Osteoblast (primary cell): ENCODE results near the gene FOSL2. TPM values are rescaled to one million over a fixed set of nuclear protein-coding genes. Genes with fewer than 3 reads are reported as not detected.
A peak's percentile ranks its signal among the peaks of the same experiment; 100 is the strongest.

ENCODE experiments used
- DNase-seq: peaks from one replicate; pipeline ENCODE4 v3.0.0; 2011; ENCODE audit warnings: low spot score, mixed read lengths; ENCODE audit not compliant: insufficient read length; ENCODE audit errors: missing footprints
- H2AFZ ChIP-seq: 2 replicates; pipeline ENCODE4 v1.6.0; 2011; ENCODE audit warnings: mild to moderate bottlenecking, low read length
- H3K27ac ChIP-seq: 2 replicates; pipeline ENCODE4 v1.5.1; 2011; ENCODE audit warnings: mild to moderate bottlenecking, low read depth, low read length, moderate library complexity
- H3K27me3 ChIP-seq: 2 replicates; pipeline ENCODE4 v1.6.0; 2012; ENCODE audit warnings: mild to moderate bottlenecking, control low read depth, inconsistent platforms, low read length, moderate library complexity; ENCODE audit not compliant: insufficient read depth
- H3K36me3 ChIP-seq: 2 replicates; pipeline ENCODE4 v1.5.1; 2011; ENCODE audit warnings: mild to moderate bottlenecking, low read length, control low read depth, moderate library complexity; ENCODE audit not compliant: insufficient read depth
- H3K4me1 ChIP-seq: 2 replicates; pipeline ENCODE4 v1.5.1; 2011; ENCODE audit warnings: mild to moderate bottlenecking, low read length, control low read depth, moderate library complexity; ENCODE audit not compliant: insufficient read depth
- H3K4me2 ChIP-seq: 2 replicates; pipeline ENCODE4 v1.6.0; 2011; ENCODE audit warnings: mild to moderate bottlenecking, low read length; ENCODE audit not compliant: insufficient read depth
- H3K4me3 ChIP-seq: fragments of 200-600 bp; sonication (generic); 3 replicates; pipeline ENCODE4 v1.5.1; 2012; ENCODE audit warnings: mild to moderate bottlenecking, low read length, inconsistent platforms; ENCODE audit not compliant: insufficient read depth
- H3K79me2 ChIP-seq: 2 replicates; pipeline ENCODE4 v1.6.0; 2012; ENCODE audit warnings: mild to moderate bottlenecking, low read length, control low read depth, inconsistent platforms; ENCODE audit not compliant: insufficient read depth
- H3K9me3 ChIP-seq: 2 replicates; pipeline ENCODE4 v1.5.1; 2011; ENCODE audit warnings: low read depth, low read length, control low read depth
- H4K20me1 ChIP-seq: 2 replicates; pipeline ENCODE4 v1.6.0; 2012; ENCODE audit warnings: mild to moderate bottlenecking, low read length, control low read depth; ENCODE audit not compliant: insufficient read depth
- total RNA-seq: library from RNA; depleted of rRNA; stranded (reverse); fragments of >200 nt; gene quantifications from 2 replicates; pipeline ENCODE4 v1.2.3, GENCODE V29; 2012
- TF ChIP-seq, protein P1 (sequence below): IDR thresholded peaks from 2 replicates; pipeline ENCODE4 v1.5.1; 2011; ENCODE audit warnings: mild to moderate bottlenecking, low read depth, low read length, moderate library complexity; ENCODE audit errors: extremely low read depth

The FOSL2 gene
- total RNA-seq, 1 donor, result 86.9 TPM

DNA sequence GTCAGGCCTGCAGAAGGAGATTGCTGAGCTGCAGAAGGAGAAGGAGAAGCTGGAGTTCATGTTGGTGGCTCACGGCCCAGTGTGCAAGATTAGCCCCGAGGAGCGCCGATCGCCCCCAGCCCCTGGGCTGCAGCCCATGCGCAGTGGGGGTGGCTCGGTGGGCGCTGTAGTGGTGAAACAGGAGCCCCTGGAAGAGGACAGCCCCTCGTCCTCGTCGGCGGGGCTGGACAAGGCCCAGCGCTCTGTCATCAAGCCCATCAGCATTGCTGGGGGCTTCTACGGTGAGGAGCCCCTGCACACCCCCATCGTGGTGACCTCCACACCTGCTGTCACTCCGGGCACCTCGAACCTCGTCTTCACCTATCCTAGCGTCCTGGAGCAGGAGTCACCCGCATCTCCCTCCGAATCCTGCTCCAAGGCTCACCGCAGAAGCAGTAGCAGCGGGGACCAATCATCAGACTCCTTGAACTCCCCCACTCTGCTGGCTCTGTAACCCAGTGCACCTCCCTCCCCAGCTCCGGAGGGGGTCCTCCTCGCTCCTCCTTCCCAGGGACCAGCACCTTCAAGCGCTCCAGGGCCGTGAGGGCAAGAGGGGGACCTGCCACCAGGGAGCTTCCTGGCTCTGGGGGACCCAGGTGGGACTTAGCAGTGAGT, 19.4 kb downstream of the FOSL2 start:
- H3K27ac ChIP-seq, result no peak overlapping the region
- TF ChIP-seq, protein P1, sequence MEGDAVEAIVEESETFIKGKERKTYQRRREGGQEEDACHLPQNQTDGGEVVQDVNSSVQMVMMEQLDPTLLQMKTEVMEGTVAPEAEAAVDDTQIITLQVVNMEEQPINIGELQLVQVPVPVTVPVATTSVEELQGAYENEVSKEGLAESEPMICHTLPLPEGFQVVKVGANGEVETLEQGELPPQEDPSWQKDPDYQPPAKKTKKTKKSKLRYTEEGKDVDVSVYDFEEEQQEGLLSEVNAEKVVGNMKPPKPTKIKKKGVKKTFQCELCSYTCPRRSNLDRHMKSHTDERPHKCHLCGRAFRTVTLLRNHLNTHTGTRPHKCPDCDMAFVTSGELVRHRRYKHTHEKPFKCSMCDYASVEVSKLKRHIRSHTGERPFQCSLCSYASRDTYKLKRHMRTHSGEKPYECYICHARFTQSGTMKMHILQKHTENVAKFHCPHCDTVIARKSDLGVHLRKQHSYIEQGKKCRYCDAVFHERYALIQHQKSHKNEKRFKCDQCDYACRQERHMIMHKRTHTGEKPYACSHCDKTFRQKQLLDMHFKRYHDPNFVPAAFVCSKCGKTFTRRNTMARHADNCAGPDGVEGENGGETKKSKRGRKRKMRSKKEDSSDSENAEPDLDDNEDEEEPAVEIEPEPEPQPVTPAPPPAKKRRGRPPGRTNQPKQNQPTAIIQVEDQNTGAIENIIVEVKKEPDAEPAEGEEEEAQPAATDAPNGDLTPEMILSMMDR, result no peak
- H3K27me3 ChIP-seq, result no peaks in the 10 kb centered on the region
- no peak for DNase-seq
- H3K4me1 ChIP-seq, result peaks cover 30% of the 10 kb centered on the region
- no peak overlapping the region for H3K4me3 ChIP-seq
- H3K36me3 ChIP-seq, result peaks cover 99% of the 10 kb centered on the region
- no peak overlapping the region for H3K4me2 ChIP-seq
- no peak overlapping the region for H2AFZ ChIP-seq
- H3K79me2 ChIP-seq, result peaks cover 94% of the 10 kb centered on the region
- peaks cover 90% of the 10 kb centered on the region for H4K20me1 ChIP-seq
- no peaks in the 10 kb centered on the region for H3K9me3 ChIP-seq

DNA sequence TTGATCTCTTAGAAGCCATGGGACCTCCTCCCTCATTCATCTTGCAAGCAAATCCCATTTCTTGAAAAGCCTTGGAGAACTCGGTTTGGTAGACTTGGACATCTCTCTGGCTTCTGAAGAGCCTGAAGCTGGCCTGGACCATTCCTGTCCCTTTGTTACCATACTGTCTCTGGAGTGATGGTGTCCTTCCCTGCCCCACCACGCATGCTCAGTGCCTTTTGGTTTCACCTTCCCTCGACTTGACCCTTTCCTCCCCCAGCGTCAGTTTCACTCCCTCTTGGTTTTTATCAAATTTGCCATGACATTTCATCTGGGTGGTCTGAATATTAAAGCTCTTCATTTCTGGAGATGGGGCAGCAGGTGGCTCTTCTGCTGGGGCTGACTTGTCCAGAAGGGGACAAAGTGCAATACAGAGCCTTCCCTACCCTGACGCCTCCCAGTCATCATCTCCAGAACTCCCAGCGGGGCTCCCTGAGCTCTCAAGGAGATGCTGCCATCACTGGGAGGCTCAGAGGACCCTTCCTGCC, 20.0 kb downstream of the FOSL2 start:
- Histone ChIP-seq H4K20me1 (peaks cover 89% of the 10 kb centered on the region), H2AFZ (no peak overlapping the region), H3K27me3 (no peaks in the 10 kb centered on the region), H3K36me3 (peaks cover 98% of the 10 kb centered on the region), H3K4me2 (no peak overlapping the region), H3K4me3 (no peak overlapping the region), H3K9me3 (no peaks in the 10 kb centered on the region), H3K79me2 (peaks cover 94% of the 10 kb centered on the region), H3K4me1 (peaks cover 24% of the 10 kb centered on the region), H3K27ac (no peak overlapping the region)
- TF ChIP-seq, protein P1, result no peak
- DNase-seq, result no peak

DNA sequence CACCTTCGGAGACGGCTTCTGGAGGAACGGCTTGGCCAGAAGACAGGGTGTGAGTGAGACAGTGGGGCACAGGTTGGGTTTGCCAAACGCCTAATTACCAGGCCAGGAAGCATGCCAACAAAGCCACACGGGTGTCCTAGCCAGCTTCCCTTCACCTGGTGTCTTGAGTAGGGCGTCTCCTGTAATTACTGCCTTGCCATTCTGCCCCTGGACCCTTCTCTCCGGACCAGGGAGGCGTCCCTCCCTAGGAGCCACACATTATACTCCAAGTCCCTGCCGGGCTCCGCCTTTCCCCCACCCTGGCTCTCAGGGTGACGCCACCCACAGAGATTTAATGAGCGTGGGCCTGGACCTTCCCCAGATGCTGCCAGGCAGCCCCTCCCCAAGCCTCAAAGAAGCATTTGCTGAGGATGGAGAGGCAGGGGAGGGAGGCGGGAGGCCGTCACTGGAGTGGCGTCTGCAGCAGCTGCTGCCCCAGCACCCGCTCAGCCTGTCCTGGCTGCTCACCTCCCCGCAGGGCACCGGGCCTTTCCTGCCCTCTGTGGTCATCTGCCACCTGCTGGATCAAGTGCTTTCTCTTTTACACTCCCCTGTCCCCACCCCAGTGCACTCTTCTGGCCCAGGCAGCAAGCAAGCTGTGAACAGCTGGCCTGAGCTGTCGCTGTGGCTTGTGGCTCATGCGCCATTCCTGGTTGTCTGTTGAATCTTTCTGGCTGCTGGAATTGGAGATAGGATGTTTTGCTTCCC, 20.7 kb downstream of the FOSL2 start:
- Histone ChIP-seq H3K27me3 (no peaks in the 10 kb centered on the region), H3K4me1 (peaks cover 18% of the 10 kb centered on the region), H3K4me3 (no peak overlapping the region), H3K27ac (peak overlapping the region; percentile 49), H3K36me3 (peaks cover 98% of the 10 kb centered on the region), H3K79me2 (peaks cover 93% of the 10 kb centered on the region), H2AFZ (no peak overlapping the region), H4K20me1 (peaks cover 88% of the 10 kb centered on the region), H3K9me3 (no peaks in the 10 kb centered on the region), H3K4me2 (no peak overlapping the region)
- TF ChIP-seq, protein P1, result no peak
- no peak for DNase-seq

DNA sequence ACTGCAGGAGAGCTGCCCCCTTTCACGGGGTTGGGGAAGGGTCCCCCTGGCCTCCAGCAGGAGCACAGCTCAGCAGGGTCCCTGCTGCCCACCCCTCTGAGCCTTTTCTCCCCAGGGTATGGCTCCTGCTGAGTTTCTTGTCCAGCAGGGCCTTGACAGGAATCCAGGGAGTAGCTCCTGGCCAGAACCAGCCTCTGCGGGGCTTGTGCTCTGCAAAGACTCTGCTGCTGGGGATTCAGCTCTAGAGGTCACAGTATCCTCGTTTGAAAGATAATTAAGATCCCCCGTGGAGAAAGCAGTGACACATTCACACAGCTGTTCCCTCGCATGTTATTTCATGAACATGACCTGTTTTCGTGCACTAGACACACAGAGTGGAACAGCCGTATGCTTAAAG, 21.2 kb downstream of the FOSL2 start:
- TF ChIP-seq, protein P1, result no peak
- H3K27ac ChIP-seq, result peak overlapping the region; percentile 49
- no peak for DNase-seq
- no peak overlapping the region for H3K4me3 ChIP-seq
- H2AFZ ChIP-seq, result no peak overlapping the region
- H3K9me3 ChIP-seq, result no peaks in the 10 kb centered on the region
- peaks cover 88% of the 10 kb centered on the region for H3K79me2 ChIP-seq
- H3K27me3 ChIP-seq, result no peaks in the 10 kb centered on the region
- peaks cover 93% of the 10 kb centered on the region for H3K36me3 ChIP-seq
- H3K4me1 ChIP-seq, result peaks cover 12% of the 10 kb centered on the region
- no peak overlapping the region for H3K4me2 ChIP-seq
- H4K20me1 ChIP-seq, result peaks cover 82% of the 10 kb centered on the region
